Central memory CD8-positive, alpha-beta T cell (primary cell): ENCODE results near the gene KLHL29.

ENCODE experiments used
- ATAC-seq: fragments of 150-1000 bp; cut with Tn5 transposase; replicated peaks from 2 replicates; pipeline ENCODE4 v1.10.0; 2022; ENCODE audit warnings: mild to moderate bottlenecking, moderate FRiP score, moderate number of reproducible peaks; ENCODE audit not compliant: poor library complexity, severe bottlenecking; ENCODE audit errors: extremely low read depth
- DNase-seq, 2 donors: peaks; one replicate each; pipeline ENCODE4 v3.0.0; 2021; ENCODE audit warnings: low spot score in 2 of 2
- H3K27ac Mint-ChIP-seq: one replicate; pipeline ENCODE4 v1.8.0; 2022; ENCODE audit warnings: low read depth, mild to moderate bottlenecking, moderate library complexity, mixed read lengths
- H3K27me3 Mint-ChIP-seq: one replicate; pipeline ENCODE4 v1.8.0; 2022; ENCODE audit warnings: mixed read lengths
- H3K36me3 Mint-ChIP-seq: one replicate; pipeline ENCODE4 v1.8.0; 2022; ENCODE audit warnings: mild to moderate bottlenecking, moderate library complexity, mixed read lengths; ENCODE audit not compliant: insufficient read depth
- H3K4me1 Mint-ChIP-seq: one replicate; pipeline ENCODE4 v1.8.0; 2022; ENCODE audit warnings: mixed read lengths
- H3K4me3 Mint-ChIP-seq: one replicate; pipeline ENCODE4 v1.8.0; 2022; ENCODE audit warnings: mild to moderate bottlenecking, moderate library complexity, mixed read lengths
- H3K9me3 Mint-ChIP-seq: one replicate; pipeline ENCODE4 v1.8.0; 2022; ENCODE audit warnings: mixed read lengths

Gene KLHL29

DNA sequence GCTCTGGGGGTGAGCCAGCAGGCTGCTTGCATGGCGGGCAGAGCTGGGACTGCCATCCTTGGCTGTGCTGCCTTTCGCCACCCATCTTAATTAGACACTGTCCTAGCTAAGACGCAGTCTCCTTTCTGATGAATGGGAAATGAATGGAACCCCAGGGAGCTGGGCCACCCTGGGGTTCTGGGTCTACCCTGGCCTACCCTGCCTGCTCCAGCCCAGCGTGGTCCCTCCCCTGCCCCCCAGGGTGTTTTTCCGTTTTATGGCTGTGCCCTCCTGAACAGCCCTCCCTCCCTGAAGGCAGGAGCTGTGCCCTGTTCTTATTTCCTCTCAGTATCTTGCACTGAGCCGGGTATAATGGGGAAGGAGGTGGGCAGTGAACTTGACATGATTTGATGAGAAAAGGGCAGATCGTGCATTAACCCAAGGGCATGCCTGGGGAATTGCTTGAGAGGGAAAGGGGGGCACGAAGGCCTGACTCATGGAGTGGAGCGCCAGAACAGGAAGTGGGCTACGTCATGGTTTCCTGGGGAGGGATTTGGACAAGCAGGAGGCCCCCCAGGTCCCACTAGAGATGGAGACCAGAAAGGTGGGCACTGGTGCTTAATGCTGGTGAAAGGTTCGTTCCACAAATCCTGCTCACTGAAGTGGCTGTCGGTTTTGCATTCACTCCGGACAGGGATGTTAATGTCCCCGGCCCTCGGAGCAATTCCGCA lies 165.0 kb downstream of the KLHL29 start:
- DNase-seq (no peak), ATAC-seq (no peak)
- Mint-ChIP-seq H3K36me3 (no peaks in the 10 kb centered on the region), H3K4me1 (no peaks in the 10 kb centered on the region), H3K27me3 (no peaks in the 10 kb centered on the region), H3K4me3 (no peak overlapping the region), H3K27ac (no peak overlapping the region), H3K9me3 (no peaks in the 10 kb centered on the region)

DNA sequence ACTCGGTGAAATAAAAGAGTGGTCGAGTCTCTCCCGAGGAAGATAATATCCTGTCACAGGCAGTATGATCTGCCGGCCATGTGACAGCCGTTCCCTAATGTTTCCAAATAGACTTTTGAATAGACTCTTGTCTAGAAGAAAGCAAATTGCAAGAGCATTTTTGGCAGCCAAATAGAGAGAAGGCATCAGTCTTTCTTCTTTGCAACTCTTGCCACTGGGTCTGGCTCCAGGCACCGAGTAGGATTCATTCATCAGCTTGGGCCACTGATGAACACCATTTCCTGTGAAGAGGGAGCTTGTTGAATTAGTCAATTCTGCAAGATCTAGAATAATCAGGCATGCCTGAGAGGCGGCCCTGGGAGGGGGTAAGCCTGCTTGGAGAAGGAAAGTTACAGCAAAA lies 165.6 kb downstream of the KLHL29 start:
- Mint-ChIP-seq H3K27me3 (no peaks in the 10 kb centered on the region), H3K36me3 (no peaks in the 10 kb centered on the region)
- no peak for ATAC-seq

DNA sequence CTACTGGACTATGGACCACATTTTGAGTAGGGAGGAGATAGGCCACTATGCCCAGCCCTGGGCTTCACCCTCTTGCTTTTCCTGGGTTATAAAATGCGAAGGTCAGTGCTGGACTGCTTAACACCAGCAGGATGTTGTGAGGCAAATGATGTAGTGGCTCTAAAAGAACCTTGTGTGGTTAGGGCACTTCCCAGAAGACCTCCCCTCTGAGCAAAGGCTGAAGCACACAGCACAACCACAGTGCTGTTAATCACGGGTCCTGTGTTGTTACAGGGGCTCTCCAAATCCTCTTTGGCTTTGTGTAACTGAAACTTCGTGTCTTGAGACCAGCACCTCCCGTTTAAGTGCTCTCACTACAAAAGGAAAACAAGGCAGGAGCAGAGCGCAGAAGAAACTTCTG lies 166.9 kb downstream of the KLHL29 start:
- H3K27me3 Mint-ChIP-seq = no peaks in the 10 kb centered on the region
- H3K36me3 Mint-ChIP-seq = no peaks in the 10 kb centered on the region
- no peaks in the 10 kb centered on the region for H3K9me3 Mint-ChIP-seq
- no peak for ATAC-seq
- H3K4me3 Mint-ChIP-seq = no peak overlapping the region
- H3K27ac Mint-ChIP-seq = no peak overlapping the region
- no peak for DNase-seq
- H3K4me1 Mint-ChIP-seq = no peaks in the 10 kb centered on the region

More for the DNA sequence above, 165.6 kb downstream of the KLHL29 start:
- H3K4me1 Mint-ChIP-seq = no peaks in the 10 kb centered on the region
- no peaks in the 10 kb centered on the region for H3K9me3 Mint-ChIP-seq
- no peak overlapping the region for H3K4me3 Mint-ChIP-seq
- no peak for DNase-seq
- no peak overlapping the region for H3K27ac Mint-ChIP-seq

DNA sequence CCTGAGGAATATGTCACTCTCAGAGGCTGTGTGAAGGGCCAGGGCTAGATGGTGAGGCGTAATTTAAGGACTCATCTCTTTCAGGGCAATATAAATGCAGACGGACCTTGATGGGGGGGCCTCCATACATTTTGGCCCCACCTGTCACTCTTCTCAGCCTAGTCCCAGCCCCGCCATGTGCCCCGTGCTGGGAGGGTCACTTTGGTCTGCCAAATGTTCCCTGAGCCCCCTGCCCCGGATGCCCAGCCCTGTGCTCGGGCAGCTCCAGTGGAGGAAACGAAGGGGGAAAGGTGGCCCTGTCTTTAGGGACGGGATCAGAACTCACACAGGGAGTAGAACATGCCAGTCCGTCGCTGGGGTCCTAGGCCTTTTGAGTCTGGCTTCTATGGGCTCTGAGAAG lies 168.6 kb downstream of the KLHL29 start:
- no peaks in the 10 kb centered on the region for H3K9me3 Mint-ChIP-seq

DNA sequence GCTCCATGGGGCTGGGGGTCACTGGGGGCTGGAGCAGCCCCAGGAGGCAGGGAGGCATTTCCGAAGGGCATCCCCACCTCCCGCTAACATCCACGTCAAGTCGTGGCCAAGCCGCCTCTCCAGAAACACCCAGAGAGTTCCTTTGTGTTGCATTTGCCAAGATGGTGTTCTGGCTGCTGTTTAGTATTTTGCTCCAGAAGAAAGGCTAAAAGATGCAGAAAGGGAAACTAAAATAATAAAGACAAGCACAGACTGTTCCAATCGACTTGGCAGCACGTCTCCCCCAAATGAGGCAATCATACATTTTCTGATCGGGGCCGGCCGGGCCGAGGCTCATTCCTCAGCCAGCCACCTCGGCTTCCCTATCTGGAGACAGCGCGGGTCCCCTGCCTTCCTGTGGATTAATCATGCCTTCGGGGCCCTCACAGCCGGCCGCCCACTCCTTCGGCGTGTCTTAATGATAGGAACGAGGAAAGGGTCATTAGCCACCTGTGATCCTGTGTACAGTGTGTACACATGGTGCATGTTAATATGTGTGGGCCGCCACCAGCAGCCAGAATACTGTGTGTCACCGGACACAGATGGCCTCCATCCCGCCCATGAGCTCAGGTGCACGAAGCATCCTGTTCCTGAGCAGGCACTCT lies 169.2 kb downstream of the KLHL29 start:
- H3K36me3 Mint-ChIP-seq = no peaks in the 10 kb centered on the region
- H3K4me3 Mint-ChIP-seq = no peak overlapping the region
- DNase-seq (no peak), ATAC-seq (no peak)
- H3K27me3 Mint-ChIP-seq = no peaks in the 10 kb centered on the region
- H3K9me3 Mint-ChIP-seq = no peaks in the 10 kb centered on the region
- no peak overlapping the region for H3K27ac Mint-ChIP-seq
- no peaks in the 10 kb centered on the region for H3K4me1 Mint-ChIP-seq

More for the DNA sequence above, 168.6 kb downstream of the KLHL29 start:
- no peak for DNase-seq
- no peak for ATAC-seq
- H3K4me3 Mint-ChIP-seq = no peak overlapping the region
- no peak overlapping the region for H3K27ac Mint-ChIP-seq
- H3K27me3 Mint-ChIP-seq = no peaks in the 10 kb centered on the region
- no peaks in the 10 kb centered on the region for H3K4me1 Mint-ChIP-seq
- no peaks in the 10 kb centered on the region for H3K36me3 Mint-ChIP-seq

DNA sequence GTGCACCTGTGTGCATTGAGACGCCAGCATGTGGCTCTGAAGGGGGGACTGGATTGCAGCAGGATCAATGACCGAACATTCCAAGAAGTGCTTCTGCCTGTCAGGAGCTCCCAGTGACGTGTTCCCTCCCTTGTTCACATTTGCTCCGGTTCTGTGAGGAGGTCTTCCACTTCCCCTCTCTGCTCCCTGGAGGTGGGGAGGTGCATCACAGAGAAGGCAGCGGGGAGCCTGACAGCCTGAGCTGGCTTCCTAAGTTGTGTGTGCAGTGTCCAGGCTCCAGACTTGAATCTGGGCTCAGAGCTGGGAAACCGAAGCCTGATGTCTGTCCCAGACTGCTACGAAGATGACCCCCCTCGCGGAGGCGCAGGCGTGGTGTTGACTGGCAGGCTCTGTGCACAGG lies 171.0 kb downstream of the KLHL29 start:
- Mint-ChIP-seq H3K36me3 (no peaks in the 10 kb centered on the region), H3K27ac (no peak overlapping the region)

DNA sequence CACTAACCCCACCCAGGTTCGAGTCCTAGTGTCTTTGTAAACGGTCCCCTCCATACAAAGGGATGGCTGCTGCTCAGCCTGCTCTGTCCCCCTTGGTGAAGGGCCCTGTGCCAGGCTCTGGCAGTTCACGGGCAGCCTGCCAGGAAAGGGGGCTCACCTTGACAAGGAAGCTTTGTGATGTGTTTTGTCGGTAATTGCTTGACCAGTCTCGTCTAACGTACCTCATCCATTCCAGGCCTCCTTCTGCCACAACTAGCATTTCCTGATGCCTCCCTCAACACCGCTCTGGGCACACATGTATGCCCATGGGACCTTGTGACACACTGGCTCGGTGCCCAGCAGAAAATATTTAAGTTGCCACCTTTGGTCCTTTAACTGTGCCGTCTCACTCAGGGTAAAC lies 171.9 kb downstream of the KLHL29 start:
- ATAC-seq (no peak), DNase-seq (no peak)
- Mint-ChIP-seq H3K27me3 (no peaks in the 10 kb centered on the region), H3K4me1 (no peaks in the 10 kb centered on the region), H3K4me3 (no peak overlapping the region), H3K36me3 (no peaks in the 10 kb centered on the region), H3K9me3 (no peaks in the 10 kb centered on the region), H3K27ac (no peak overlapping the region)

More for the DNA sequence above, 171.0 kb downstream of the KLHL29 start:
- H3K9me3 Mint-ChIP-seq = no peaks in the 10 kb centered on the region
- no peak overlapping the region for H3K4me3 Mint-ChIP-seq
- no peaks in the 10 kb centered on the region for H3K27me3 Mint-ChIP-seq
- no peak for ATAC-seq
- DNase-seq = no peak
- H3K4me1 Mint-ChIP-seq = no peaks in the 10 kb centered on the region

DNA sequence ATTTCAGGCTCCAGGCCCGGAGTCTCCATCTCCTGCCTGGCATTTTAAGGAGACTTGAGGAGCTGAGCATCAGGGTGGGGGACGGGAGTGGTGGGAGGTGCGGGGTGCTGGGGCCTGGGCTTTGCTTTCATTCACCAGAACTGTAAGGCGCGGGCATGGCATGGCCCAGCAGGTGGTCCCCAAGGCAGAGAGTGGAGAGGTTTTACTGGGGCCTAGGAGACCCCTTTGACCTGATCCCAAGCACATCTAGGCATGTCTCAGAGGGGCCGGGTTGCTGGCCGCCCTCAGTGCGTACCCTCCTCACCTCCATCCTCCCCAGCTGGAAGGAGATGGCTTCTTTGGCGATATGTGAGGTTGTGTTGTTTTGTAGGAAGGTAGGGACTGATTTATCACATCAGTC lies 172.5 kb downstream of the KLHL29 start:
- Mint-ChIP-seq H3K4me3 (no peak overlapping the region), H3K9me3 (no peaks in the 10 kb centered on the region), H3K27me3 (no peaks in the 10 kb centered on the region), H3K27ac (no peak overlapping the region), H3K36me3 (no peaks in the 10 kb centered on the region), H3K4me1 (no peaks in the 10 kb centered on the region)
- ATAC-seq = no peak
- no peak for DNase-seq

DNA sequence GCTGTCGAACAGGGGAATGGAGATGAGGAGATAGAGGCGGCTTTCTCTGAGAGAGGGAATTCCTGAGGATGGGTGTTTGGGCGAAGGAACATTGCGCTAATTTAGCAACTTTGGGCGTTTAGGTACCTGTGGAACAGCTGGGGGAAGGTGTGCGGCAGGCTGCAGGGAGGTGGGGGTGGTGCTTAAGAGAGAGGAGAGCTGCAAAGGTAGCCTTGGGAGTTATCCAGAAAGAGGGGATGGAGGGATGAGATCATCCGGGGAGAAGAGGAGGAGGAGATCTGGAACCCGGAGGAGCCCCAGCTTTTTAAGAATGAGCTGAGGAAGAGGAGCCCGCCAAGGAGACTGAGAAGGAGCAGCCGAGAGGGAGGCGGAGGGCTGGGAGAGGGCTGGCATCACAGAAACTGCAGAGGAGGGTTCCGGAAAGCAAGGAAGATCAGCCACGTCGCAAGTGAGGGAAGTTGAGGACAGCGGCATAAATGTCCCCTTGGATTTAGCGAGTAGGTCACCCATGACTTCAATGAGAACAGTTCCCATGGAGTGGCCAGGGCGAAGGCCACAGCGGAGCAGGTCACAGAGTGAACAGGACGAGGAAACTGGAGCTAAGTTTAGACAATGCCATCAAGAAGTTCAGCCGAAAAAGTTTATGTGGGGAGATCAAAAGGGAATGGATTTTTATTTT lies 174.7 kb downstream of the KLHL29 start:
- no peak for DNase-seq
- H3K36me3 Mint-ChIP-seq = peaks cover 3% of the 10 kb centered on the region
- no peak overlapping the region for H3K27ac Mint-ChIP-seq
- no peaks in the 10 kb centered on the region for H3K9me3 Mint-ChIP-seq
- no peak for ATAC-seq
- no peaks in the 10 kb centered on the region for H3K27me3 Mint-ChIP-seq
- H3K4me3 Mint-ChIP-seq = no peak overlapping the region
- H3K4me1 Mint-ChIP-seq = no peaks in the 10 kb centered on the region

DNA sequence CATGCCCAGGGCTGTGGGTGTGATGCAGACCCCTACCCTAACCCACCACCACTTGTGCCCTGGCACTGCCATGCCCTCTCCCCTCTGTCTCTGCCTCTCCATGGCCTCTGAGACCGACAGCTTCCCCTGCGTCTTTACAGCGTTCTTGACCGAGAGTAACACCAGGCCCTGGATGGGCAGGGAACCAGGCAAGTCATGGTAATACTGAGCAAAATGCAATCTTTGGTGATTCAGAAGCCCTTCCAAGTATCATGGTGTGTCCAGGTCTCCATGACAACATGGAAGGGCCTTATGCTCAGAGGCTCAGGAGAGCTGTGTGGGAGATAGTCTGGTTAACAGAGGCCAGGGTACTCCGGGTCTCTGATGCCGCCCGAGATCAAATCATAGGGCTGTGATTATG lies 176.1 kb downstream of the KLHL29 start:
- ATAC-seq = no peak
- Mint-ChIP-seq H3K4me3 (no peak overlapping the region), H3K9me3 (no peaks in the 10 kb centered on the region), H3K27me3 (no peaks in the 10 kb centered on the region), H3K4me1 (no peaks in the 10 kb centered on the region), H3K36me3 (peaks cover 3% of the 10 kb centered on the region), H3K27ac (no peak overlapping the region)
- DNase-seq = no peak

DNA sequence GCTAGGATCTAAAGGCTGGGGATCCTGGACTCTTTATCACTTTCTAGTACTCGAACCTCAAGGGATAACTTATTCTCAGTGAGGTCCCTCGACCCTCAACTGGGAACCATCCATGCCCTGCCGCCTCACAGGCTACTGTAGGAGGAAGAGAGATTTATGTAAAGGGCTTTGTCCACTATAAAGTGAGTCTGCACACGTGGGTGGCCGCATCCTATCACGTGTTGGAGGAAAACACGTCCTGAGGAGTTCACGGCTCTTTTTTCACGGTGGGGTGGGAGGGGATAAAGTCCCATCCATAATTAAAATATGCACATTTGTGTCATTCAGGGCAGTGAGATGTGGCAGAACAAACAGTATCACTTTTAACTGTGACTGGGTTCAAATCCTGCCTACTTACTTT lies 176.6 kb downstream of the KLHL29 start:
- no peak overlapping the region for H3K27ac Mint-ChIP-seq
- no peaks in the 10 kb centered on the region for H3K27me3 Mint-ChIP-seq
- no peaks in the 10 kb centered on the region for H3K9me3 Mint-ChIP-seq
- DNase-seq (no peak), ATAC-seq (no peak)
- H3K36me3 Mint-ChIP-seq = peaks cover 3% of the 10 kb centered on the region
- no peaks in the 10 kb centered on the region for H3K4me1 Mint-ChIP-seq
- no peak overlapping the region for H3K4me3 Mint-ChIP-seq

DNA sequence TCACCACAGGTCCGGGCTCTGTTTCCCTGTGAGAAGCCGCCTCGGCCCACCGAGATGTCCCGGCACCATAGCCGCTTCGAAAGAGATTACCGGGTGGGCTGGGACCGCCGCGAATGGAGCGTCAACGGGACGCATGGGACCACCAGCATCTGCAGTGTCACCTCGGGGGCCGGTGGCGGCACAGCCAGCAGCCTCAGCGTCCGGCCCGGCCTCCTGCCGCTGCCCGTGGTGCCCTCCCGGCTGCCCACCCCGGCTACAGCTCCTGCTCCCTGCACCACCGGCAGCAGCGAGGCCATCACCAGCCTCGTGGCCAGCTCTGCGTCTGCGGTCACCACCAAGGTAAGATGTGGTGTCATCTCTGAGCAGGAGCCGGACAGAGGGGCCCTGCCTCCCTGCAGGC lies 177.2 kb downstream of the KLHL29 start:
- H3K36me3 Mint-ChIP-seq = peaks cover 3% of the 10 kb centered on the region
- H3K27ac Mint-ChIP-seq = no peak overlapping the region
- DNase-seq (no peak), ATAC-seq (no peak)
- no peaks in the 10 kb centered on the region for H3K27me3 Mint-ChIP-seq
- no peak overlapping the region for H3K4me3 Mint-ChIP-seq
- no peaks in the 10 kb centered on the region for H3K9me3 Mint-ChIP-seq
- no peaks in the 10 kb centered on the region for H3K4me1 Mint-ChIP-seq

DNA sequence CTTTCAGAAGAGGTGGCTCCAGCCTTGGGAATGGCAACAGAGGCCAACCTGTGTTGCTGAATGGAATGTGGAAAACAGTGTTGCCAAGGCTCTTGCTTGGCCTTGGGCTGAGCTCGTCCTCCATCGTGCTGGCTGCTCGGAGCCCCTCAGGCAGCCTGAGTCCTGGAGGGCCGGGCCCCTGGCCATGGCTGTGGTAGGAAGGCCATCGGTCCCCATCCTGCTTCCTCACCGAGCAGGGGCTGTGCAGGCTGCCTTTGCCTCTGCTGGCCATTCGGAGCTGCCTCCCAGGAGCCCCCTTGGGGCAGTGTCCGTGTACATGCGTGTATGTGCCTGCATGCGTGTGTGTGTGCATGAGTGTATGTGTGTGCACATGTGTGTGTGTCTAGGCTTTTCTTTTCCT lies 178.2 kb downstream of the KLHL29 start:
- no peaks in the 10 kb centered on the region for H3K9me3 Mint-ChIP-seq
- H3K27ac Mint-ChIP-seq = no peak overlapping the region
- no peaks in the 10 kb centered on the region for H3K4me1 Mint-ChIP-seq
- no peak overlapping the region for H3K4me3 Mint-ChIP-seq
- no peak for DNase-seq
- ATAC-seq = no peak
- H3K36me3 Mint-ChIP-seq = peaks cover 3% of the 10 kb centered on the region
- H3K27me3 Mint-ChIP-seq = no peaks in the 10 kb centered on the region
